ENCODE results near the gene IL17RD.

- TF ChIP-seq POLR2A (IDR thresholded peaks at IDR 0.05) (no peak), CTCF (IDR thresholded peaks at IDR 0.05) (no peak)
Observed at GRCh38 chr3:57086201-57086600, 79.0 kb downstream of the IL17RD start.

All from vagina (tissue), 2 donors.